ENCODE data around the gene COL5A2.

DNA sequence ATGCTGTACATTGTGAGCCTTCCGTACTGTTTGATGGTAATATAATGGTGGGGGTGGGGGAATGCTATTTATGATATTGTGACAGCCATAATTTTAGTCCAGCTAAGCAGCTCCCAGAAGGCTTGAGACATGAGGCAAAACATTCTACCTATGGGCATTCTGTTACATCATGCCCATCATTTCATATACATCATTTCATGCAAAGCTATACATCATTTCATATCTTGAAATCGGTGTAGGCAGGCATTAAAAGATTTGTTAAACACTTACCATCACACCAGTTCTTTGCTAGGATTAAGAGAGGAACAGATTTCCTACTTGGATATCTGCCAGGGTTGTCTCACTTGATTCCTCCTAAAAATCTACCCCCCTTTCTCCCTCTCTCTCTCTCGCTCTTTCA, 84.5 kb downstream of the COL5A2 start:
- TF ChIP-seq SP1 (IDR thresholded peaks at IDR 0.05), result no peak
- TF ChIP-seq FOXM1 (IDR thresholded peaks at IDR 0.05; ENCODE audit: borderline replicate concordance), result no peak
- TF ChIP-seq ELF4 (IDR thresholded peaks at IDR 0.05), result no peak
- no peak for TF ChIP-seq BHLHE40 (IDR thresholded peaks at IDR 0.05; ENCODE audit: borderline replicate concordance)
- TF ChIP-seq FOXK2 (IDR thresholded peaks at IDR 0.05), result no peak
- TF ChIP-seq SUZ12 (IDR thresholded peaks at IDR 0.05), result no peak
